ENCODE measurements around the gene GPN1.

GRCh38 chr2:27690052-27690451, 61.2 kb downstream of the GPN1 start:
- TF ChIP-seq CTCF (conservative IDR thresholded peaks at IDR 0.05; ENCODE audit: low read depth, low read length) (no peak), EZH2 (IDR thresholded peaks at IDR 0.05; ENCODE audit: borderline replicate concordance, low read depth, low read length, poor library complexity, severe bottlenecking) (no peak)

All from A673 (cell line).